Measurements from ENCODE around the gene OXCT2. TPM values are rescaled to one million over a fixed set of nuclear protein-coding genes. Genes with fewer than 3 reads are reported as not detected.
"Not testable (repeated sequence)": the region's sequence is repeated elsewhere in the genome, so short reads cannot be mapped to it uniquely, and the experiment has no call there.

The OXCT2 gene
- total and polyA plus RNA-seq, 2 donors from 2014 or later: 0.32 to 0.98 TPM

- Histone ChIP-seq H3K36me3 (ENCODE audit: control insufficient read depth in 2 of 3, insufficient read depth in 3 of 3, low read length in 3 of 3) (no peaks in the 10 kb centered on the region), H3K9me3 (ENCODE audit: control insufficient read depth in 2 of 3, insufficient read depth in 1 of 3, low read length in 3 of 3) (no peaks in the 10 kb centered on the region), H3K27me3 (ENCODE audit: control insufficient read depth, insufficient read depth, low read length) (no peaks in the 10 kb centered on the region), H3K4me1 (ENCODE audit: control insufficient read depth in 2 of 3, insufficient read depth in 2 of 3, low read depth in 1 of 3, low read length in 3 of 3) (no peaks in the 10 kb centered on the region), H3K9ac (ENCODE audit: low read length in 3 of 3) (no peak overlapping the region), H3K4me3 (ENCODE audit: low read length in 3 of 3) (no peak overlapping the region), H3K27ac (ENCODE audit: low read depth in 2 of 2, low read length in 2 of 2) (no peak overlapping the region)
- no peak for FAIRE-seq
- intact Hi-C loops (cut with DNase I): no loop called here
- no peak for DNase-seq
- TF ChIP-seq, protein P1, sequence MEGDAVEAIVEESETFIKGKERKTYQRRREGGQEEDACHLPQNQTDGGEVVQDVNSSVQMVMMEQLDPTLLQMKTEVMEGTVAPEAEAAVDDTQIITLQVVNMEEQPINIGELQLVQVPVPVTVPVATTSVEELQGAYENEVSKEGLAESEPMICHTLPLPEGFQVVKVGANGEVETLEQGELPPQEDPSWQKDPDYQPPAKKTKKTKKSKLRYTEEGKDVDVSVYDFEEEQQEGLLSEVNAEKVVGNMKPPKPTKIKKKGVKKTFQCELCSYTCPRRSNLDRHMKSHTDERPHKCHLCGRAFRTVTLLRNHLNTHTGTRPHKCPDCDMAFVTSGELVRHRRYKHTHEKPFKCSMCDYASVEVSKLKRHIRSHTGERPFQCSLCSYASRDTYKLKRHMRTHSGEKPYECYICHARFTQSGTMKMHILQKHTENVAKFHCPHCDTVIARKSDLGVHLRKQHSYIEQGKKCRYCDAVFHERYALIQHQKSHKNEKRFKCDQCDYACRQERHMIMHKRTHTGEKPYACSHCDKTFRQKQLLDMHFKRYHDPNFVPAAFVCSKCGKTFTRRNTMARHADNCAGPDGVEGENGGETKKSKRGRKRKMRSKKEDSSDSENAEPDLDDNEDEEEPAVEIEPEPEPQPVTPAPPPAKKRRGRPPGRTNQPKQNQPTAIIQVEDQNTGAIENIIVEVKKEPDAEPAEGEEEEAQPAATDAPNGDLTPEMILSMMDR (IDR thresholded peaks at IDR 0.05; ENCODE audit: borderline replicate concordance, extremely low read depth, insufficient read depth): no peak
Measured at GRCh38 chr1:39781349-39781715, 10.2 kb upstream of the OXCT2 start.

- intact Hi-C loops (cut with DNase I): no loop called here
- no peak overlapping the region for H3K9ac ChIP-seq (ENCODE audit: low read length in 3 of 3)
- H3K4me3 ChIP-seq (ENCODE audit: low read length in 3 of 3): no peak overlapping the region
- H3K9me3 ChIP-seq (ENCODE audit: control insufficient read depth in 2 of 3, insufficient read depth in 1 of 3, low read length in 3 of 3): no peaks in the 10 kb centered on the region
- no peaks in the 10 kb centered on the region for H3K36me3 ChIP-seq (ENCODE audit: control insufficient read depth in 2 of 3, insufficient read depth in 3 of 3, low read length in 3 of 3)
- TF ChIP-seq, protein P1 (IDR thresholded peaks at IDR 0.05; ENCODE audit: borderline replicate concordance, extremely low read depth, insufficient read depth): no peak
- FAIRE-seq (no peak), DNase-seq (peak in 1 of 5 donors; percentile 39)
- no peak overlapping the region for H3K27ac ChIP-seq (ENCODE audit: low read depth in 2 of 2, low read length in 2 of 2)
- H3K27me3 ChIP-seq (ENCODE audit: control insufficient read depth, insufficient read depth, low read length): no peaks in the 10 kb centered on the region
- H3K4me1 ChIP-seq (ENCODE audit: control insufficient read depth in 2 of 3, insufficient read depth in 2 of 3, low read depth in 1 of 3, low read length in 3 of 3): no peaks in the 10 kb centered on the region
Measured at GRCh38 chr1:39779821-39780220, 8.7 kb upstream of the OXCT2 start.

- H3K4me1 ChIP-seq (ENCODE audit: control insufficient read depth in 2 of 3, insufficient read depth in 2 of 3, low read depth in 1 of 3, low read length in 3 of 3): no peaks in the 10 kb centered on the region
- no peaks in the 10 kb centered on the region for H3K9me3 ChIP-seq (ENCODE audit: control insufficient read depth in 2 of 3, insufficient read depth in 1 of 3, low read length in 3 of 3)
- no peak overlapping the region for H3K4me3 ChIP-seq (ENCODE audit: low read length in 3 of 3)
- intact Hi-C loops (cut with DNase I): no loop called here
- H3K9ac ChIP-seq (ENCODE audit: low read length in 3 of 3): no peak overlapping the region
- TF ChIP-seq, protein P1 (IDR thresholded peaks at IDR 0.05; ENCODE audit: borderline replicate concordance, extremely low read depth, insufficient read depth): no peak
- no peaks in the 10 kb centered on the region for H3K27me3 ChIP-seq (ENCODE audit: control insufficient read depth, insufficient read depth, low read length)
- no peak for FAIRE-seq
- no peak overlapping the region for H3K27ac ChIP-seq (ENCODE audit: low read depth in 2 of 2, low read length in 2 of 2)
- H3K36me3 ChIP-seq (ENCODE audit: control insufficient read depth in 2 of 3, insufficient read depth in 3 of 3, low read length in 3 of 3): no peaks in the 10 kb centered on the region
- DNase-seq: peak in 1 of 5 donors; percentile 53
Measured at GRCh38 chr1:39779137-39779536, 8.0 kb upstream of the OXCT2 start.

DNA sequence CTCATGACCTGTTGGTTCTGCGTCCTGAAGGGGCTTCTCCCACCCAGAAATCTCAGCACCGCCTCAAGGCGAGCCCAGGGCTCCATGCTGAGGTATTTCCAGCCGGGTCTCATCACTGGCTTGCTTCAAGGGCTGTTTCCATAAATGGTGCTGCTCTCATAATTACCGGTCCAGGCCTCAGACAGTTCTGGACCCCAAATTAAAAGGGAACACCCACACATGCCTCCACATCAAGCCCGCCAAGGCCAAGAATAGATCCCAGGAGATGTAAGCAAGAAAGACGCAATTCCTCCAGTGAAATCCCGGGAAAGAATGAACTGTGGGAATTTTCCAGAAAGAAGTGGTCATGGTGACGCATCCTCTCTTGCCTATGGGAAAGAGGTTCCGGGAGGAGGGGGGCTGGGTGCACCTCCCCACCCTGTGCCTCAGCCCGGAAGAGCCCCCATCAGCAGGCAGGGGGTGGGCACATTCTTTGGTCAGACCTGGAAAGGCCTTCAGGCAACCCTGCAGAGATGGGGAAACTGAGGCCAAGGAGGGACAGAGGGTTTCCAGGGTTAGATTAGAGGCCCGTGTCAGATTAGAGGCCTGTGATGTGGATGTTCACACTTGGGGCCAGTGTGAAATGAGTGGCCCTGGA is 7.4 kb upstream of the OXCT2 start:
- DNase-seq: peak in 2 of 5 donors; percentile 12 to 26
- H3K4me1 ChIP-seq (ENCODE audit: control insufficient read depth in 2 of 3, insufficient read depth in 2 of 3, low read depth in 1 of 3, low read length in 3 of 3); H3K9ac ChIP-seq (ENCODE audit: low read length in 3 of 3); H3K4me3 ChIP-seq (ENCODE audit: low read length in 3 of 3); intact Hi-C loops (cut with DNase I); H3K27ac ChIP-seq (ENCODE audit: low read depth in 2 of 2, low read length in 2 of 2); H3K36me3 ChIP-seq (ENCODE audit: control insufficient read depth in 2 of 3, insufficient read depth in 3 of 3, low read length in 3 of 3); H3K9me3 ChIP-seq (ENCODE audit: control insufficient read depth in 2 of 3, insufficient read depth in 1 of 3, low read length in 3 of 3); FAIRE-seq; H3K27me3 ChIP-seq (ENCODE audit: control insufficient read depth, insufficient read depth, low read length): not testable (repeated sequence)

GRCh38 chr1:39777896-39778295 is 6.7 kb upstream of the OXCT2 start:
- H3K27me3 ChIP-seq (ENCODE audit: control insufficient read depth, insufficient read depth, low read length); H3K4me3 ChIP-seq (ENCODE audit: low read length in 3 of 3); H3K27ac ChIP-seq (ENCODE audit: low read depth in 2 of 2, low read length in 2 of 2); H3K36me3 ChIP-seq (ENCODE audit: control insufficient read depth in 2 of 3, insufficient read depth in 3 of 3, low read length in 3 of 3); H3K4me1 ChIP-seq (ENCODE audit: control insufficient read depth in 2 of 3, insufficient read depth in 2 of 3, low read depth in 1 of 3, low read length in 3 of 3); H3K9ac ChIP-seq (ENCODE audit: low read length in 3 of 3); H3K9me3 ChIP-seq (ENCODE audit: control insufficient read depth in 2 of 3, insufficient read depth in 1 of 3, low read length in 3 of 3); FAIRE-seq; intact Hi-C loops (cut with DNase I): not testable (repeated sequence)
- DNase-seq: peak in 2 of 5 donors; percentile 24 to 72
